Uterus (tissue), 4 donors: ENCODE measurements around the gene KIAA0513. TPM values are rescaled to one million over a fixed set of nuclear protein-coding genes. Genes with fewer than 3 reads are reported as not detected.
A peak's percentile ranks its signal among the peaks of the same experiment; 100 is the strongest.

Experiments used
- DNase-seq, 2 donors: peaks; one replicate each; pipeline ENCODE4 v3.0.0-alpha.2; 2019 to 2020
- H3K27ac ChIP-seq, 2 donors: fragments of 200-600 bp; sonication (generic); 1 replicate in 1 of 2; 2 replicates in 1 of 2; pipeline ENCODE4 v1.5.1; 2016 to 2018
- H3K27me3 ChIP-seq, 2 donors: fragments of 200-600 bp; sonication (generic); one replicate each; pipeline ENCODE4 v1.5.1; 2018 to 2019; ENCODE audit warnings: control low read depth in 1 of 2
- H3K36me3 ChIP-seq, 2 donors: fragments of 200-600 bp; sonication (generic); one replicate each; pipeline ENCODE4 v1.5.1; 2019; ENCODE audit warnings: control low read depth in 1 of 2
- H3K4me1 ChIP-seq, 2 donors: fragments of 200-600 bp; sonication (generic); one replicate each; pipeline ENCODE4 v1.5.1; 2018 to 2019; ENCODE audit warnings: control low read depth in 1 of 2
- H3K4me3 ChIP-seq, 2 donors: fragments of 200-600 bp; sonication (generic); 1 replicate in 1 of 2; 2 replicates in 1 of 2; pipeline ENCODE4 v1.5.1; 2018 to 2019; ENCODE audit warnings: mild to moderate bottlenecking in 1 of 2
- H3K9me3 ChIP-seq, 2 donors: fragments of 200-600 bp; sonication (generic); one replicate each; pipeline ENCODE4 v1.5.1; 2019; ENCODE audit warnings: control low read depth in 1 of 2
- CTCF ChIP-seq, 4 experiments: fragments of 200-600 bp in 2 of 4; fragments of 450-650 bp in 2 of 4; sonication (generic) in 2 of 4; IDR thresholded peaks; one replicate each; pipeline ENCODE4 v1.5.1; 2016 to 2019; ENCODE audit warnings: antibody characterized with exemption in 4 of 4, mild to moderate bottlenecking in 2 of 4, moderate library complexity in 1 of 4
- POLR2A ChIP-seq, 2 donors: fragments of 450-650 bp; IDR thresholded peaks; one replicate each; pipeline ENCODE4 v1.6.1; 2016; ENCODE audit warnings: antibody characterized with exemption in 2 of 2, mild to moderate bottlenecking in 1 of 2, moderate library complexity in 1 of 2
- intact Hi-C: fragments of 100-400 bp; cut with DNase I; formaldehyde crosslinking; loops from one replicate; pipeline ENCODE4 v1.15.1; 2023; ENCODE audit warnings: low total_unique reads
- total RNA-seq, 4 donors: library from RNA; depleted of rRNA in 3 of 4; stranded (reverse); fragments of >200 nt in 3 of 4; gene quantifications; one replicate each; pipeline versions ENCODE4 v1.1.0 to v1.2.4, GENCODE V29; 2014 to 2023
- donor health status: DM: yes; HTN: yes; CAD: no.

KIAA0513 gene
- total RNA-seq, 4 donors from 2014 or later = 4.7 to 17.3 (median 9.4) TPM

DNA sequence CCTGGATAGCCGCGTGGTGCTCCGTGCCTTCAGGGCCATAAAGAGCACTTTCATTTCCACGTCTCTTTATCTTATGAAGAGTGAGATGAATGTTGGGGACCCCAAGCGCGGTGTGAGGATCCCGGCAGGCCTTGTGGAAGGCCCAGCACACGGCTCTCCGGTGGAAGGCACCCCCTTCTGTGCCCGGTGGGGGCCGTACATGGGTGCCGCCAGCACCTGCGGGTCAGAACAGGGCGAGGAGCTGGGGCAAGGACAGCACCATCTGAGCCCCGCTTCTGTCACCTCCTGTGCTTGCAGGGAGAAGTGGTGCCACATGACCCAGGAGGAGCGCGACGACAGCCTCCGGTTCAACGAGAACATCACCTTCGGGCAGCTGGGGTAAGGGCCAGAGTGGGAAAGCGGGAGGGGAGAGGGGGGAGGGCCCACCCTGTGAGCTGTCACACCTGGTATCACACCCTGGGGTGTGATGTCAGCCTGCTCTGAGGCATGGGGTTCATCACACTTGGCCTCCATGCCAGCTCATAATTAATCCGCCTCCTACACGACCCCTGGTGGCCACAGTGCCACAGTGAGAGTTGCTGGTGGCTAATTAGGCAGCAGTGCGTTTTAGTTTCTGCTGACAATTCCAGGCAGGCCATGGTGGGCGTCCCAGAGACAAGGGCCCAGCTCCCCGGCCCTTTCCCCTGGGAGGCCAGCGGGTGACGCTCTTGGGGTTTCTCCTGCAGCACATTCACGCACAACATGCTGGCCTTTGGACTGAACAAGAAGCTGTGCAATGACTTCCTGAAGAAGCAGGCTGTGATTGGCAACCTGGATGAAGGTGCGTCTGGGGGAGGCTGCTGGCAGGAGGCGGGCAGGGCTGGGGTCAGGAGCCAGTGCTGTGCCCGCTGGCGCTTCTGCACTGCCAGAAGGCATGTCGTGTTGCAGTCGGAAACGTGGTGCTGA, 59.0 kb downstream of the KIAA0513 start:
- H3K27ac ChIP-seq = no peak overlapping the region
- peak; percentile 71 to 75 for DNase-seq
- H3K36me3 ChIP-seq = no peaks in the 10 kb centered on the region
- no peaks in the 10 kb centered on the region for H3K27me3 ChIP-seq
- TF ChIP-seq POLR2A (IDR thresholded peaks at IDR 0.05) (no peak), CTCF (IDR thresholded peaks at IDR 0.05) (peak; percentile 56 to 79 (median 72))
- intact Hi-C loops = no loop called here
- H3K9me3 ChIP-seq = no peaks in the 10 kb centered on the region
- no peak overlapping the region for H3K4me3 ChIP-seq
- no peaks in the 10 kb centered on the region for H3K4me1 ChIP-seq

GRCh38 chr16:85087899-85088569, 60.4 kb downstream of the KIAA0513 start:
- intact Hi-C loops = no loop called here
- DNase-seq = no peak
- no peak for TF ChIP-seq POLR2A (IDR thresholded peaks at IDR 0.05)
- no peak for TF ChIP-seq CTCF (IDR thresholded peaks at IDR 0.05)
- Histone ChIP-seq H3K27me3 (no peaks in the 10 kb centered on the region), H3K36me3 (no peaks in the 10 kb centered on the region), H3K4me3 (no peak overlapping the region), H3K4me1 (no peaks in the 10 kb centered on the region), H3K27ac (no peak overlapping the region), H3K9me3 (no peaks in the 10 kb centered on the region)

DNA sequence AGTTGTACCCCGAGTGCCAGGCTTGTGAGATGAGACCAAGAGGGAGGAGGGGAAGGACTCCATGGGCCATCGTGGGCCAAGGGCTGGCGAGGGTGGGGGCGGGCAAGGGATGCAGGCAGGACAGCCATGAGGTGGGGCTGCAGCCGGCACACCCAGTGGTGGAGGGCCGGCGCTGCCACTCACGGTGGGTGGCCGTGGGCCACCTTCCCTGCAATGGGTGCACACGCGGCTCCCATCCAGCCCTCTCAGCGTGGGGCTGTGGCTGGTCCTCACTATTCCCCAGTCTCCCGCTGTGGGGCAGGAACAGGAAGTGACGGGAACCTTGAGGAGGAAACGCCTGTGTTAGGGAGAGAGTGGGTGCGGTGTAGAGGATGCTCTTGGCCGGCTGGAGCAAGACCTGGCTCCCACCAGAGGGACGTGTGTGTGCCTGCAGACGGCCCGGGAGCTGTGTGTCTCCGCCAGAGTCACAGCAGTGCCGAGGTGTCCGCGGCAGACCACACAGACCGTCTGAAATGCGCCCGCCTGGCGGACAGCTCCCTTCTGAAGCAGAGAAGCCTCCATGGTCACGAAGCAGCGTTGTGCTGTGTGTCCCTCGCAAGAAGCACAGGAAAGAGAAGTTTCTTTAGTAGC, 61.1 kb downstream of the KIAA0513 start:
- H3K27me3 ChIP-seq = no peaks in the 10 kb centered on the region
- H3K27ac ChIP-seq = no peak overlapping the region
- H3K4me3 ChIP-seq = no peak overlapping the region

GRCh38 chr16:85089525-85089924, 61.9 kb downstream of the KIAA0513 start:
- no peak for DNase-seq
- H3K4me1 ChIP-seq = no peaks in the 10 kb centered on the region
- no peak overlapping the region for H3K4me3 ChIP-seq
- no peaks in the 10 kb centered on the region for H3K36me3 ChIP-seq
- intact Hi-C loops = no loop called here
- no peaks in the 10 kb centered on the region for H3K9me3 ChIP-seq
- H3K27me3 ChIP-seq = no peaks in the 10 kb centered on the region
- TF ChIP-seq CTCF (IDR thresholded peaks at IDR 0.05) = no peak
- TF ChIP-seq POLR2A (IDR thresholded peaks at IDR 0.05) = no peak
- H3K27ac ChIP-seq = no peak overlapping the region

More for the DNA sequence above, 61.1 kb downstream of the KIAA0513 start:
- TF ChIP-seq CTCF (IDR thresholded peaks at IDR 0.05) (no peak), POLR2A (IDR thresholded peaks at IDR 0.05) (no peak)
- H3K36me3 ChIP-seq = no peaks in the 10 kb centered on the region
- DNase-seq = no peak
- H3K4me1 ChIP-seq = no peaks in the 10 kb centered on the region
- H3K9me3 ChIP-seq = no peaks in the 10 kb centered on the region
- intact Hi-C loops = no loop called here
